ENCODE data around the gene CHRNA10.

DNA sequence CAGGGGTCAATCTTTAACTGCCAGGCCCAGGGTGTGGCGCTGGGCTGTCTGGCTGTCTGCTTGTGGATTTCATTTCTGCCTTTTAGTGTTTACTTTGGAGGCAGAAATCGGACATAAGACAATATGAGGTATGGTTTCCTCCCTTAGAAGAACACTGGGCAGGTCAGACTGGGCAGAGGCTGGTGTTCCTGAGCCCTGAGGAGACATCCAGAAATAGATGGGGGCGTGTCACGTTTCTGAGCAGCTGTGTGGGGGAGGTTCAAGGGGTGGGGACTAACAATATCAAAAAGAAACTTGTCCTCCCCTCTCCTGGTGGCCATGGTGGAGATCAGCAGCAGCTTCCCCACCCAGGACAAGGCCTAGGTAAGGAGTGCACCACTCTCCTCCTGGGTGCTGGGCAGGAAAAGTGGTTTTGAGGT lies 26.4 kb downstream of the CHRNA10 start, which contains the start of gene ART1:
- TF ChIP-seq YY1 (IDR thresholded peaks at IDR 0.05) = no peak
- TF ChIP-seq, protein P1, sequence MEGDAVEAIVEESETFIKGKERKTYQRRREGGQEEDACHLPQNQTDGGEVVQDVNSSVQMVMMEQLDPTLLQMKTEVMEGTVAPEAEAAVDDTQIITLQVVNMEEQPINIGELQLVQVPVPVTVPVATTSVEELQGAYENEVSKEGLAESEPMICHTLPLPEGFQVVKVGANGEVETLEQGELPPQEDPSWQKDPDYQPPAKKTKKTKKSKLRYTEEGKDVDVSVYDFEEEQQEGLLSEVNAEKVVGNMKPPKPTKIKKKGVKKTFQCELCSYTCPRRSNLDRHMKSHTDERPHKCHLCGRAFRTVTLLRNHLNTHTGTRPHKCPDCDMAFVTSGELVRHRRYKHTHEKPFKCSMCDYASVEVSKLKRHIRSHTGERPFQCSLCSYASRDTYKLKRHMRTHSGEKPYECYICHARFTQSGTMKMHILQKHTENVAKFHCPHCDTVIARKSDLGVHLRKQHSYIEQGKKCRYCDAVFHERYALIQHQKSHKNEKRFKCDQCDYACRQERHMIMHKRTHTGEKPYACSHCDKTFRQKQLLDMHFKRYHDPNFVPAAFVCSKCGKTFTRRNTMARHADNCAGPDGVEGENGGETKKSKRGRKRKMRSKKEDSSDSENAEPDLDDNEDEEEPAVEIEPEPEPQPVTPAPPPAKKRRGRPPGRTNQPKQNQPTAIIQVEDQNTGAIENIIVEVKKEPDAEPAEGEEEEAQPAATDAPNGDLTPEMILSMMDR (IDR thresholded peaks at IDR 0.05; ENCODE audit: low read depth, low read length, missing input control) = no peak
- TF ChIP-seq MAX (IDR thresholded peaks at IDR 0.05) = no peak
- TF ChIP-seq, protein P2, sequence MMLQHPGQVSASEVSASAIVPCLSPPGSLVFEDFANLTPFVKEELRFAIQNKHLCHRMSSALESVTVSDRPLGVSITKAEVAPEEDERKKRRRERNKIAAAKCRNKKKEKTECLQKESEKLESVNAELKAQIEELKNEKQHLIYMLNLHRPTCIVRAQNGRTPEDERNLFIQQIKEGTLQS (IDR thresholded peaks at IDR 0.05) = no peak
- TF ChIP-seq GABPA (IDR thresholded peaks at IDR 0.05 in 1 of 2, conservative IDR thresholded peaks at IDR 0.05 in 1 of 2) = no peak
- TF ChIP-seq TAF1 (conservative IDR thresholded peaks at IDR 0.05) = no peak
- TF ChIP-seq RAD21 (IDR thresholded peaks at IDR 0.05) = no peak
- TF ChIP-seq ZBTB33 (IDR thresholded peaks at IDR 0.05) = no peak
- no peak for TF ChIP-seq SP1 (IDR thresholded peaks at IDR 0.05)

Data from liver (tissue), 3 donors.